CD4-positive, alpha-beta T cell (primary cell): Measurements from ENCODE around the gene LGALS4. TPM values are rescaled to one million over a fixed set of nuclear protein-coding genes. Genes with fewer than 3 reads are reported as not detected.
"Not testable (repeated sequence)": the region's sequence is repeated elsewhere in the genome, so short reads cannot be mapped to it uniquely, and the experiment has no call there.

Experiments
- ATAC-seq: fragments of 200-7000 bp; cut with Tn5 transposase; one replicate; pipeline ENCODE4 v1.10.0; 2022; ENCODE audit warnings: mild to moderate bottlenecking; ENCODE audit not compliant: poor library complexity
- CTCF ChIA-PET: fragments of 350-600 bp; sonication (Branson Sonifier 250); formaldehyde crosslinking; loops from one replicate; lab custom pipeline; 2021; ENCODE audit warnings: antibody characterized with exemption, inconsistent platforms; lab: Charles Lee
- POLR2A ChIA-PET: fragments of 350-600 bp; sonication (Branson Sonifier 250); formaldehyde crosslinking; loops from one replicate; lab custom pipeline; 2021; ENCODE audit warnings: antibody characterized with exemption, inconsistent platforms; lab: Charles Lee
- DNase-seq, 14 experiments: peaks; one replicate each; pipeline ENCODE4 v3.0.0-alpha.2; 2013 to 2020; ENCODE audit warnings: mixed read lengths in 2 of 14
- H3K27ac ChIP-seq, 2 donors: one replicate each; pipeline versions ENCODE4 v1.5.1 to v1.7.0; 2013; ENCODE audit warnings: low read length in 2 of 2, low read depth in 1 of 2, mild to moderate bottlenecking in 1 of 2
- H3K27me3 ChIP-seq, 2 experiments: 1 replicate in 1 of 2; 2 replicates in 1 of 2; pipeline versions ENCODE4 v1.6.1 to v1.7.0; 2013; ENCODE audit warnings: low read length in 2 of 2, control low read depth in 1 of 2, mild to moderate bottlenecking in 1 of 2, moderate library complexity in 1 of 2; ENCODE audit not compliant: insufficient read depth in 2 of 2, control insufficient read depth in 1 of 2
- H3K36me3 ChIP-seq: one replicate; pipeline ENCODE4 v1.6.1; 2013; ENCODE audit warnings: low read length, control low read depth; ENCODE audit not compliant: insufficient read depth
- H3K4me1 ChIP-seq: one replicate; pipeline ENCODE4 v1.6.1; 2013; ENCODE audit warnings: low read length, control low read depth; ENCODE audit not compliant: insufficient read depth
- H3K4me3 ChIP-seq: one replicate; pipeline ENCODE4 v1.5.1; 2013; ENCODE audit warnings: mild to moderate bottlenecking, low read length, moderate library complexity
- H3K9me3 ChIP-seq, 2 experiments: 1 replicate in 1 of 2; 2 replicates in 1 of 2; pipeline versions ENCODE4 v1.6.1 to v1.7.0; 2013; ENCODE audit warnings: low read length in 2 of 2, mild to moderate bottlenecking in 2 of 2, control low read depth in 1 of 2, moderate library complexity in 1 of 2; ENCODE audit not compliant: control insufficient read depth in 1 of 2, insufficient read depth in 1 of 2
- H3K27ac Mint-ChIP-seq: one replicate; pipeline ENCODE4 v1.8.0; 2020; ENCODE audit warnings: mixed read lengths
- H3K27me3 Mint-ChIP-seq: one replicate; pipeline ENCODE4 v1.8.0; 2021; ENCODE audit warnings: mixed read lengths
- H3K36me3 Mint-ChIP-seq: one replicate; pipeline ENCODE4 v1.8.0; 2021; ENCODE audit warnings: low read depth, mixed read lengths
- H3K4me1 Mint-ChIP-seq: one replicate; pipeline ENCODE4 v1.8.0; 2021; ENCODE audit warnings: low read depth, mixed read lengths
- H3K4me3 Mint-ChIP-seq: one replicate; pipeline ENCODE4 v1.8.0; 2020; ENCODE audit warnings: mild to moderate bottlenecking, mixed read lengths
- H3K9me3 Mint-ChIP-seq: one replicate; pipeline ENCODE4 v1.8.0; 2020; ENCODE audit warnings: mixed read lengths
- CTCF ChIP-seq: fragments of 200-600 bp; IDR thresholded peaks from one replicate; pipeline ENCODE4 v1.8.0; 2022; ENCODE audit warnings: antibody characterized with exemption, mild to moderate bottlenecking
- intact Hi-C, 2 experiments: fragments of 100-400 bp; cut with DNase I in 1 of 2; cut with micrococcal nuclease in 1 of 2; formaldehyde crosslinking; loops; one replicate each; pipeline versions ENCODE4 v1.15.1 to v1.9.0; 2023 to 2025; cut with DNase I, micrococcal nuclease
- total RNA-seq, 174 experiments: library from RNA in 2 of 174; stranded (reverse) in 2 of 174; gene quantifications; one replicate each; pipeline ENCODE4 v1.2.3 and lab custom pipeline; 2021 to 2026

LGALS4 gene
- total RNA-seq, 2 experiments from 2014 or later = 2.3 to 3.1 TPM

GRCh38 chr19:38785187-38785699 is 27.5 kb downstream of the LGALS4 start:
- H3K9me3 ChIP-seq = no peaks in the 10 kb centered on the region
- no peaks in the 10 kb centered on the region for H3K36me3 ChIP-seq
- ATAC-seq (no peak), DNase-seq (no peak)
- Mint-ChIP-seq H3K36me3 (no peaks in the 10 kb centered on the region), H3K4me1 (no peaks in the 10 kb centered on the region), H3K27ac (no peak overlapping the region), H3K27me3 (no peaks in the 10 kb centered on the region), H3K9me3 (no peaks in the 10 kb centered on the region), H3K4me3 (no peak overlapping the region)
- ChIA-PET POLR2A (no interaction called here), CTCF (no interaction called here)
- no peak for TF ChIP-seq CTCF
- intact Hi-C loops = loop anchor here in 1 of 2 experiments (5.0 kb wide), 1 partner anchor 47 kb away; the partner anchor contains the start of gene ECH1
- no peaks in the 10 kb centered on the region for H3K27me3 ChIP-seq
- H3K27ac ChIP-seq = no peak overlapping the region
- no peaks in the 10 kb centered on the region for H3K4me1 ChIP-seq
- no peak overlapping the region for H3K4me3 ChIP-seq

GRCh38 chr19:38784224-38784623 is 28.5 kb downstream of the LGALS4 start:
- DNase-seq (no peak), ATAC-seq (no peak)
- H3K4me1 Mint-ChIP-seq = no peaks in the 10 kb centered on the region
- H3K27me3 Mint-ChIP-seq = no peaks in the 10 kb centered on the region
- H3K27ac Mint-ChIP-seq = no peak overlapping the region
- Histone ChIP-seq H3K4me3 (no peak overlapping the region), H3K4me1 (no peaks in the 10 kb centered on the region), H3K27me3 (no peaks in the 10 kb centered on the region), H3K27ac (no peak overlapping the region), H3K36me3 (no peaks in the 10 kb centered on the region), H3K9me3 (no peaks in the 10 kb centered on the region)
- no peaks in the 10 kb centered on the region for H3K36me3 Mint-ChIP-seq
- no peaks in the 10 kb centered on the region for H3K9me3 Mint-ChIP-seq
- intact Hi-C loops = loop anchor here in 1 of 2 experiments (1.0 kb wide), 1 partner anchor 22 kb away; no protein-coding TSS in a partner anchor
- CTCF ChIA-PET = no interaction called here
- POLR2A ChIA-PET = no interaction called here
- H3K4me3 Mint-ChIP-seq = no peak overlapping the region
- no peak for TF ChIP-seq CTCF

GRCh38 chr19:38782212-38782611 is 30.5 kb downstream of the LGALS4 start:
- H3K4me1 ChIP-seq, H3K27me3 Mint-ChIP-seq, DNase-seq, H3K27me3 ChIP-seq, H3K27ac Mint-ChIP-seq, H3K4me3 Mint-ChIP-seq, POLR2A ChIA-PET, intact Hi-C loops, ATAC-seq, H3K36me3 Mint-ChIP-seq, H3K9me3 Mint-ChIP-seq, H3K27ac ChIP-seq, H3K36me3 ChIP-seq, H3K4me1 Mint-ChIP-seq, H3K4me3 ChIP-seq, H3K9me3 ChIP-seq: not testable (repeated sequence)
- CTCF ChIA-PET = interaction anchor here (0.9 kb wide), 1 partner anchor 13 kb away, joined by 4 read pairs; no protein-coding TSS in a partner anchor

DNA sequence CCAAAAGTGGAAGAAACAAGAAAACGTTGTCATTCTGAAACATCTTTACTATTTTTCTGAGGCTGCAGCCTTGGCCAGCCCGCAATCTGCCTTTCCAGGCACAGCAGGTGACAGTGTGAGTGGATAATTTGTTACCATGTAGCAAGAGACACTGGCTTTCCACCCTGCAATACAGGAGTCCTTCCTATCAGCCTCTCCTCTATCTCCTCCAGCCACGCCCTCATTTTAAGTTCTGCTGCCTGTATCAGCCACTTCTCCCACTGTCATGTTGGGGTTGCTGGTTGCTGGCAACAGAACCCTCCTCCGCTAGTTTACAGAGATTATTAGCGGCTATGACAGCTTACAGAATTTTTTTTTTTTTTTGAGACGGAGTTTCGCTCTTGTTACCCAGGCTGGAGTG is 31.7 kb downstream of the LGALS4 start:
- no peaks in the 10 kb centered on the region for H3K27me3 Mint-ChIP-seq
- H3K4me1 Mint-ChIP-seq = no peaks in the 10 kb centered on the region
- no peak for ATAC-seq
- Histone ChIP-seq H3K9me3 (no peaks in the 10 kb centered on the region), H3K36me3 (no peaks in the 10 kb centered on the region), H3K4me3 (no peak overlapping the region), H3K27ac (no peak overlapping the region), H3K4me1 (no peaks in the 10 kb centered on the region), H3K27me3 (no peaks in the 10 kb centered on the region)
- H3K4me3 Mint-ChIP-seq = no peak overlapping the region
- no peak for DNase-seq
- ChIA-PET POLR2A (no interaction called here), CTCF (no interaction called here)
- intact Hi-C loops = no loop called here
- H3K27ac Mint-ChIP-seq = no peak overlapping the region
- no peaks in the 10 kb centered on the region for H3K36me3 Mint-ChIP-seq
- no peaks in the 10 kb centered on the region for H3K9me3 Mint-ChIP-seq
- no peak for TF ChIP-seq CTCF
